H1 (cell line): ENCODE measurements around the gene SBF2. TPM values are rescaled to one million over a fixed set of nuclear protein-coding genes. Genes with fewer than 3 reads are reported as not detected.

Experiments
- CTCF ChIA-PET: fragments of 300-600 bp; sonication (Branson Sonifier 250); formaldehyde crosslinking; loops from one replicate; lab custom pipeline; 2021; ENCODE audit not compliant: partially characterized antibody; lab: Charles Lee
- POLR2A ChIA-PET: fragments of 300-600 bp; sonication (Branson Sonifier 250); formaldehyde crosslinking; loops from one replicate; lab custom pipeline; 2021; ENCODE audit warnings: inconsistent platforms; ENCODE audit not compliant: partially characterized antibody; lab: Charles Lee
- DNase-seq, 2 experiments: peaks; one replicate each; pipeline versions ENCODE4 v3.0.0 to v3.0.0-alpha.2; 2010 to 2022; ENCODE audit warnings: low spot score in 2 of 2, low read depth in 1 of 2, mixed read lengths in 1 of 2
- FAIRE-seq: peaks from 2 replicates; lab custom pipeline; 2011; peaks lifted over from hg19 to GRCh38; lab: Jason Lieb, UNC
- H2AFZ ChIP-seq: 2 replicates; pipeline ENCODE4 v1.8.1; 2012; ENCODE audit warnings: low read length, inconsistent platforms
- H2AK5ac ChIP-seq: 2 replicates; pipeline ENCODE4 v1.6.1; 2013; ENCODE audit warnings: low read depth, low read length
- H2BK120ac ChIP-seq: replicated peaks from 2 replicates; pipeline ENCODE3; 2013; ENCODE audit warnings: low read depth, low read length, inconsistent platforms
- H2BK12ac ChIP-seq: 2 replicates; pipeline ENCODE4 v1.6.1; 2013; ENCODE audit warnings: low read depth, low read length
- H2BK15ac ChIP-seq: 2 replicates; pipeline ENCODE4 v1.6.1; 2013; ENCODE audit warnings: low read length
- H2BK20ac ChIP-seq: 2 replicates; pipeline ENCODE4 v1.6.1; 2013; ENCODE audit warnings: low read length
- H2BK5ac ChIP-seq: 2 replicates; pipeline ENCODE4 v1.6.1; 2013; ENCODE audit warnings: low read depth, low read length
- H3K14ac ChIP-seq: 2 replicates; pipeline ENCODE4 v1.6.1; 2013; ENCODE audit warnings: inconsistent platforms; ENCODE audit not compliant: insufficient read length
- H3K18ac ChIP-seq: 2 replicates; pipeline ENCODE4 v1.6.1; 2013; ENCODE audit warnings: low read length; ENCODE audit errors: extremely low read depth
- H3K23ac ChIP-seq: 2 replicates; pipeline ENCODE4 v1.6.1; 2013; ENCODE audit warnings: inconsistent platforms; ENCODE audit not compliant: insufficient read length
- H3K23me2 ChIP-seq: 2 replicates; pipeline ENCODE4 v1.6.1; 2013; ENCODE audit warnings: low read depth, low read length
- H3K27ac ChIP-seq: 2 replicates; pipeline ENCODE4 v1.6.1; 2011; ENCODE audit warnings: low read depth, low read length, inconsistent platforms
- H3K27me3 ChIP-seq, 4 experiments: replicated peaks in 1 of 4; 1 replicate in 1 of 4; 2 replicates in 3 of 4; pipeline versions ENCODE4 v1.6.1 to v1.8.1; 2011 to 2013; ENCODE audit warnings: low read length in 3 of 4, mild to moderate bottlenecking in 3 of 4, inconsistent platforms in 2 of 4, mixed read lengths in 2 of 4, moderate library complexity in 1 of 4; ENCODE audit not compliant: control insufficient read depth in 3 of 4, insufficient read depth in 3 of 4; ENCODE audit errors: extremely low read depth in 1 of 4
- H3K36me3 ChIP-seq, 4 experiments: 2 replicates each; pipeline versions ENCODE4 v1.6.1 to v1.8.1; 2011 to 2013; ENCODE audit warnings: mild to moderate bottlenecking in 4 of 4, low read length in 3 of 4, moderate library complexity in 2 of 4, control low read depth in 1 of 4, inconsistent platforms in 1 of 4; ENCODE audit not compliant: insufficient read depth in 4 of 4, control insufficient read depth in 2 of 4
- H3K4ac ChIP-seq: replicated peaks from 2 replicates; pipeline ENCODE3; 2013; ENCODE audit warnings: low read length, low read depth, mixed read lengths, inconsistent platforms; ENCODE audit not compliant: insufficient read length
- H3K4me1 ChIP-seq, 4 experiments: replicated peaks in 1 of 4; 1 replicate in 1 of 4; 2 replicates in 3 of 4; pipeline versions ENCODE4 v1.6.1 to v1.8.1; 2011 to 2013; ENCODE audit warnings: low read length in 3 of 4, inconsistent platforms in 2 of 4, mixed read lengths in 1 of 4; ENCODE audit not compliant: insufficient read depth in 4 of 4, control insufficient read depth in 3 of 4
- H3K4me2 ChIP-seq, 2 experiments: 2 replicates each; pipeline versions ENCODE4 v1.6.1 to v1.8.1; 2011 to 2013; ENCODE audit warnings: low read depth in 2 of 2, low read length in 2 of 2, control low read depth in 1 of 2, inconsistent platforms in 1 of 2, mild to moderate bottlenecking in 1 of 2; ENCODE audit not compliant: insufficient read depth in 1 of 2
- H3K4me3 ChIP-seq, 4 experiments: fragments of 200-600, 300-600 bp in 1 of 4; sonication (generic), shearing (Covaris generic), sonication (Bioruptor Twin) in 1 of 4; 2 replicates each; pipeline versions ENCODE4 v1.5.1 to v1.8.1; 2011 to 2016; ENCODE audit warnings: low read length in 4 of 4, low read depth in 3 of 4, control low read depth in 2 of 4, inconsistent platforms in 2 of 4, mild to moderate bottlenecking in 2 of 4, mixed read lengths in 1 of 4, moderate library complexity in 1 of 4; ENCODE audit not compliant: insufficient read depth in 2 of 4; ENCODE audit errors: extremely low read depth in 1 of 4
- H3K56ac ChIP-seq: replicated peaks from 2 replicates; pipeline ENCODE3; 2013; ENCODE audit warnings: low read depth, mild to moderate bottlenecking, mixed read lengths, low read length, inconsistent platforms; ENCODE audit not compliant: insufficient read length
- H3K79me1 ChIP-seq: 2 replicates; pipeline ENCODE4 v1.6.1; 2013; ENCODE audit warnings: low read depth, low read length, control low read depth
- H3K79me2 ChIP-seq, 2 experiments: 2 replicates each; pipeline versions ENCODE4 v1.6.1 to v1.8.1; 2012 to 2013; ENCODE audit warnings: low read length in 2 of 2, mild to moderate bottlenecking in 2 of 2, inconsistent platforms in 1 of 2; ENCODE audit not compliant: insufficient read depth in 2 of 2, control insufficient read depth in 1 of 2
- H3K9ac ChIP-seq, 4 experiments: replicated peaks in 1 of 4; 1 replicate in 1 of 4; 2 replicates in 3 of 4; pipeline versions ENCODE4 v1.6.1 to v1.8.1; 2011 to 2013; ENCODE audit warnings: low read depth in 3 of 4, low read length in 3 of 4, control low read depth in 2 of 4, mild to moderate bottlenecking in 2 of 4, moderate library complexity in 2 of 4, inconsistent platforms in 1 of 4; ENCODE audit errors: extremely low read depth in 1 of 4
- H3K9me3 ChIP-seq, 2 experiments: 2 replicates each; pipeline versions ENCODE4 v1.6.1 to v1.8.1; 2012 to 2013; ENCODE audit warnings: mild to moderate bottlenecking in 2 of 2, moderate library complexity in 2 of 2, control low read depth in 1 of 2, inconsistent platforms in 1 of 2, low read depth in 1 of 2, low read length in 1 of 2, mixed read lengths in 1 of 2; ENCODE audit not compliant: insufficient read depth in 2 of 2
- H4K20me1 ChIP-seq, 2 experiments: replicated peaks in 1 of 2; 2 replicates each; pipeline versions ENCODE3 to v1.8.1; 2011 to 2013; ENCODE audit warnings: inconsistent platforms in 2 of 2, low read length in 2 of 2, mild to moderate bottlenecking in 1 of 2; ENCODE audit not compliant: insufficient read depth in 2 of 2, control insufficient read depth in 1 of 2
- H4K5ac ChIP-seq: 2 replicates; pipeline ENCODE4 v1.6.1; 2013; ENCODE audit warnings: low read length, low read depth, mixed read lengths, inconsistent platforms; ENCODE audit not compliant: insufficient read length
- H4K8ac ChIP-seq: 2 replicates; pipeline ENCODE4 v1.8.0; 2013; ENCODE audit warnings: mild to moderate bottlenecking, moderate library complexity, low read length, inconsistent platforms; ENCODE audit not compliant: insufficient read depth; ENCODE audit errors: extremely low read depth
- H4K91ac ChIP-seq: replicated peaks from 2 replicates; pipeline ENCODE3; 2013; ENCODE audit warnings: low read length, mixed read lengths, inconsistent platforms; ENCODE audit not compliant: insufficient read length
- CHD1 ChIP-seq: IDR thresholded peaks from 2 replicates; pipeline ENCODE4 v1.6.1; 2012; ENCODE audit warnings: low read depth, low read length, improper control_type of control experiment
- MAFK ChIP-seq: IDR thresholded peaks from 2 replicates; pipeline ENCODE4 v1.6.1; 2012; ENCODE audit warnings: low read depth, mild to moderate bottlenecking, improper control_type of control experiment, low read length
- NANOG ChIP-seq: IDR thresholded peaks from 2 replicates; pipeline ENCODE4 v1.6.1; 2011; ENCODE audit warnings: low read length, low read depth, mild to moderate bottlenecking, inconsistent platforms; ENCODE audit not compliant: insufficient read depth, poor library complexity, severe bottlenecking
- ZNF274 ChIP-seq: IDR thresholded peaks from 2 replicates; pipeline ENCODE4 v1.7.0; 2012; ENCODE audit warnings: low read length, borderline replicate concordance; ENCODE audit errors: extremely low read depth
- WGBS, 2 experiments: shearing (Covaris generic) in 1 of 2; methylation state at CpG; one replicate each; pipeline versions ENCODE4 v1.1.6 to v1.1.7; 2013 to 2015; ENCODE audit warnings: low lambda C conversion rate in 2 of 2, mixed read lengths in 2 of 2, inconsistent platforms in 1 of 2, low coverage in 1 of 2, missing lambda C conversion rate in 1 of 2; ENCODE audit not compliant: insufficient replicate concordance in 2 of 2, insufficient coverage in 1 of 2, insufficient read length in 1 of 2; ENCODE audit errors: extremely low coverage in 1 of 2, missing lambda C conversion rate in 1 of 2; 5-methylcytosine and 5-hydroxymethylcytosine counted together
- polyA plus RNA-seq, 7 experiments: library from polyadenylated mRNA; depleted of rRNA in 3 of 7; stranded (reverse) in 5 of 7; unstranded in 2 of 7; fragments of >200 nt in 5 of 7; fragments of 200-250 nt in 2 of 7; gene quantifications; 1 replicate in 5 of 7; 2 replicates in 1 of 7; 4 replicates in 1 of 7; pipeline versions ENCODE4 v1.2.1 to v1.2.3, GENCODE V29; 2011 to 2013; ENCODE audit warnings: missing spikeins in 2 of 7, mixed read lengths in 2 of 7
- total RNA-seq: library from RNA; stranded (reverse); fragmentation: NEBNext Ultra II Directional; extraction: Animal tissue kit (Norgen Biotek cat#: 25700); gene quantifications from 2 replicates; pipeline ENCODE4 v1.2.1, GENCODE V29; 2021

Gene SBF2
- total and polyA plus RNA-seq, 2 of the 8 experiments (the other 6 are each of a cell fraction or from before 2014, with no cell fraction given), result 36.7 to 50.5 TPM

DNA sequence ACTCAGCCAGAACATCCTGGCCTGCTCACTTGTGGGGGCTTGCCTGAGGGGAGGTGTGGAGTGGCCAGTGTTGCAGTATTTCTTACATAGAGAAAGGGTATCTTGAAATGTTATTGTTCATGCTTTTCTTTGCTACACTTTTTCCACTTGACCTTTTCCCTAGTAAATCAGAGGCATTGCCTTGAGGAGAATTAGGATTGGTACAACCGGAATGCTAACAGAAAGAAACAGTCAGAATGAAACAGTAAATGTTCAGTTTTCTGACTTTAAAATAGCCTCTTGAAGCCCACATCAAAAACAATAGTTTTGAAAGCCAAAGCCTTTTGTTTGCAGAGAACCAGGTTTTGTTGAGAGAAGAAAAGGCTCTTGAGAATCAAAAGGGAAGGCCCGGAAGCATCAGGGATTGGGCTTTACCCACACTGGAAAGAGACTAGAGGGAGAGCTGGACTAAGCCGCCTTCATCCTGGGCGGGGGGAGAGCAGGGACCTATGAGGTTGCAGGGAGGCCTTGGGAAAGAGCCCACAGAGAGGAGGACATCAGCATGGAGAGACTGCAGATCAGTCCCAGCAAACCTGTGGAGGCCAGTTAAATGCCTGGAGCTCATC, 23.2 kb upstream of the SBF2 start:
- Histone ChIP-seq H4K5ac (no peak overlapping the region), H3K18ac (no peak overlapping the region), H3K4me2 (no peak overlapping the region), H4K91ac (peak overlapping the region; percentile 4), H3K56ac (no peak overlapping the region), H3K79me2 (no peaks in the 10 kb centered on the region), H3K23me2 (no peaks in the 10 kb centered on the region), H3K4me1 (peaks cover 2 to 12% (median 7%) of the 10 kb centered on the region in 4 experiments), H2BK15ac (peak overlapping the region; percentile 37; the same call in 1 of the 2 replicates), H3K27ac (no peak overlapping the region), H2AFZ (peak overlapping the region; percentile 13; the same call in 1 of the 2 replicates), H3K23ac (no peak overlapping the region), H3K4me3 (no peak overlapping the region), H2BK120ac (peak overlapping the region; percentile 5), H2BK5ac (peak overlapping the region; percentile 69), H3K9ac (no peak overlapping the region), H2BK20ac (peak overlapping the region; percentile 41), H3K14ac (no peak overlapping the region), H2BK12ac (peak overlapping the region; percentile 70; the same call in 1 of the 2 replicates), H3K27me3 (no peaks in the 10 kb centered on the region), H3K4ac (no peak overlapping the region), H3K36me3 (no peaks in the 10 kb centered on the region), H2AK5ac (peak overlapping the region; percentile 79; the same call in 1 of the 2 replicates), H3K79me1 (no peaks in the 10 kb centered on the region), H4K8ac (no peak overlapping the region), H4K20me1 (no peaks in the 10 kb centered on the region), H3K9me3 (no peaks in the 10 kb centered on the region)
- 85% methylated on average over 4 of the region's 4 CpGs; no CpG with 5 or more reads in 1 of the 2 experiments for WGBS, 2 experiments
- ChIA-PET CTCF (interaction anchor here (0.8 to 2.1 kb wide), 5 partner anchors 9 to 223 kb away, joined by 3 to 13 read pairs (median 4); partner anchors contain the start of gene RNF141), POLR2A (interaction anchor here (0.6 to 6.8 kb wide), 2 partner anchors 11 to 46 kb away, joined by 3 to 62 read pairs; partner anchors contain the start of gene ADM)
- TF ChIP-seq CHD1, result no peak
- no peak for TF ChIP-seq NANOG
- no peak for TF ChIP-seq ZNF274
- TF ChIP-seq MAFK, result no peak
- FAIRE-seq (no peak), DNase-seq (no peak)
